Measurements from ENCODE around the gene PRR13.
A peak's percentile ranks its signal among the peaks of the same experiment; 100 is the strongest.

The PRR13 gene

GRCh38 chr12:53450936-53451335 is 9.4 kb downstream of the PRR13 start:
- no peak for TF ChIP-seq CTCF (IDR thresholded peaks at IDR 0.05; ENCODE audit: low read depth, low read length, missing control alignments)
- H3K4me3 ChIP-seq (replicated peaks; ENCODE audit: low read depth, low read length) = no peak overlapping the region
- no peak for DNase-seq (ENCODE audit: extremely low read depth, low read depth)

GRCh38 chr12:53451661-53452158 is 10.2 kb downstream of the PRR13 start, which contains the start of gene PCBP2:
PCBP2 (plus strand) TSS chr12:53452102; CDS start chr12:53454801, 2,699 bp downstream.
- peak; percentile 83 for TF ChIP-seq CTCF (IDR thresholded peaks at IDR 0.05; ENCODE audit: low read depth, low read length, missing control alignments)
- peak; percentile 98 for DNase-seq (ENCODE audit: extremely low read depth, low read depth)

GRCh38 chr12:53452159-53453077 is 10.9 kb downstream of the PRR13 start:
- DNase-seq (ENCODE audit: extremely low read depth, low read depth) = no peak
- peak; percentile 10 for TF ChIP-seq CTCF (IDR thresholded peaks at IDR 0.05; ENCODE audit: low read depth, low read length, missing control alignments)
- H3K4me3 ChIP-seq (replicated peaks; ENCODE audit: low read depth, low read length) = peak overlapping the region; percentile 69

More at GRCh38 chr12:53451661-53452158, 10.2 kb downstream of the PRR13 start, which contains the start of gene PCBP2:
- peak within 1 kb of the TSS; percentile 69 for H3K4me3 ChIP-seq (replicated peaks; ENCODE audit: low read depth, low read length)

GRCh38 chr12:53453953-53454640 is 12.6 kb downstream of the PRR13 start:
- DNase-seq (ENCODE audit: extremely low read depth, low read depth) = no peak
- H3K4me3 ChIP-seq (replicated peaks; ENCODE audit: low read depth, low read length) = peak overlapping the region; percentile 69
- no peak for TF ChIP-seq CTCF (IDR thresholded peaks at IDR 0.05; ENCODE audit: low read depth, low read length, missing control alignments)

GRCh38 chr12:53454707-53455106 is 13.2 kb downstream of the PRR13 start:
- H3K4me3 ChIP-seq (replicated peaks; ENCODE audit: low read depth, low read length) = peak overlapping the region; percentile 69
- DNase-seq (ENCODE audit: extremely low read depth, low read depth) = no peak
- no peak for TF ChIP-seq CTCF (IDR thresholded peaks at IDR 0.05; ENCODE audit: low read depth, low read length, missing control alignments)

- no peak overlapping the region for H3K4me3 ChIP-seq (replicated peaks; ENCODE audit: low read depth, low read length)
- no peak for TF ChIP-seq CTCF (IDR thresholded peaks at IDR 0.05; ENCODE audit: low read depth, low read length, missing control alignments)
- no peak for DNase-seq (ENCODE audit: extremely low read depth, low read depth)
These were observed 15.3 kb downstream of the PRR13 start for GRCh38 chr12:53456654-53457366.

All from HFF-Myc (cell line).